T-helper 2 cell treated with Interferon-gamma antibody and Interleukin-4, amounts not matched to agents 5 μg/mL and 100 μg/mL, for 36 hours (primary cell): Measurements from ENCODE around the gene KCTD12.

Source experiments
- DNase-seq: peaks from one replicate; pipeline ENCODE4 v3.0.0; 2021; ENCODE audit warnings: low spot score
- H3K27ac Mint-ChIP-seq: one replicate; pipeline ENCODE4 v1.8.0; 2021; ENCODE audit warnings: mild to moderate bottlenecking, mixed read lengths
- H3K27me3 Mint-ChIP-seq: one replicate; pipeline ENCODE4 v1.8.0; 2021; ENCODE audit warnings: low read depth, mixed read lengths
- H3K36me3 Mint-ChIP-seq: one replicate; pipeline ENCODE4 v1.8.0; 2021; ENCODE audit warnings: low read depth, mixed read lengths
- H3K4me1 Mint-ChIP-seq: one replicate; pipeline ENCODE4 v1.8.0; 2021; ENCODE audit warnings: low read depth, mixed read lengths
- H3K4me3 Mint-ChIP-seq: one replicate; pipeline ENCODE4 v1.8.0; 2022; ENCODE audit warnings: mild to moderate bottlenecking, moderate library complexity, mixed read lengths
- H3K9me3 Mint-ChIP-seq: one replicate; pipeline ENCODE4 v1.8.0; 2021; ENCODE audit warnings: mixed read lengths

The KCTD12 gene

DNA sequence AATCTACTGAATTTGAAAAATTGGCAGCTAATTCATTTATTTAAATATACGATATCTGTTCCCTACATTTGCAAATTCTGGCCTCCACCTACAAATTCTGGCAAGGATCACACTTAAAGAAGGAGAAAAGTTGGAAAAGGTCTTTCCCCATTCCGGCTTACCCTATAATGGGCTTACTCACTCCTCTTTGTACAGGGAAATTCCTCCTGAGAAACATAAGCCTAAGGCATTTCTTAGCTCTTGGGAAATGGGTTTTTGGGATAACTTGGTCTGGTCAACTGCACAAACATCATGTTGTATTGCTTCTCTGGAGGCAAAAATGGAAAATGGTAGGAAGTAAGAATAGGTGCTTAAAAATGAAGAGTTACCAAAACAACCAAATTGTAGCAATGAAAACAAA, 25.5 kb downstream of the KCTD12 start:
- H3K4me3 Mint-ChIP-seq = no peak overlapping the region
- DNase-seq = no peak
- H3K27me3 Mint-ChIP-seq = peaks cover 17% of the 10 kb centered on the region
- no peaks in the 10 kb centered on the region for H3K36me3 Mint-ChIP-seq
- no peak overlapping the region for H3K27ac Mint-ChIP-seq
- no peaks in the 10 kb centered on the region for H3K9me3 Mint-ChIP-seq
- H3K4me1 Mint-ChIP-seq = peaks cover 2% of the 10 kb centered on the region

DNA sequence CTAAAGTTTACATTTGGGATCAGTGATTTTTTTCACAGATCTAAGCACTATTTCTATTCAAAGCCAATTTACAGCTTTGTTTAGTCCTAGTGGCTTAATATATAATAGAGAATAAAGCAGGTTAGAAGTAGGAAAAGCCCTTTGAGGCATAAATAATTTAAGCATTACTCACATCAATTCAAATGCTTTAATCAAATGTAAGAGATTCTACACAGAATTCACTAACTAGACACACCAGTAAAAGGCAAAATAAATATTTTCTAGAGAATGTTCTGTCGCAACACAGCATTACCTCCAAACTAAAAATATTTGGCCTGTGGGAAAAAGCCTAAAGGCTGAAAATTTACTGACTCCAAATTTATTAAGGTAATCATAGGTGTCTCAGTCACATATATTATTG, 31.3 kb downstream of the KCTD12 start:
- H3K27ac Mint-ChIP-seq = no peak overlapping the region
- no peak for DNase-seq
- peaks cover 4% of the 10 kb centered on the region for H3K27me3 Mint-ChIP-seq
- no peak overlapping the region for H3K4me3 Mint-ChIP-seq
- no peaks in the 10 kb centered on the region for H3K9me3 Mint-ChIP-seq
- peaks cover 2% of the 10 kb centered on the region for H3K4me1 Mint-ChIP-seq
- H3K36me3 Mint-ChIP-seq = no peaks in the 10 kb centered on the region

DNA sequence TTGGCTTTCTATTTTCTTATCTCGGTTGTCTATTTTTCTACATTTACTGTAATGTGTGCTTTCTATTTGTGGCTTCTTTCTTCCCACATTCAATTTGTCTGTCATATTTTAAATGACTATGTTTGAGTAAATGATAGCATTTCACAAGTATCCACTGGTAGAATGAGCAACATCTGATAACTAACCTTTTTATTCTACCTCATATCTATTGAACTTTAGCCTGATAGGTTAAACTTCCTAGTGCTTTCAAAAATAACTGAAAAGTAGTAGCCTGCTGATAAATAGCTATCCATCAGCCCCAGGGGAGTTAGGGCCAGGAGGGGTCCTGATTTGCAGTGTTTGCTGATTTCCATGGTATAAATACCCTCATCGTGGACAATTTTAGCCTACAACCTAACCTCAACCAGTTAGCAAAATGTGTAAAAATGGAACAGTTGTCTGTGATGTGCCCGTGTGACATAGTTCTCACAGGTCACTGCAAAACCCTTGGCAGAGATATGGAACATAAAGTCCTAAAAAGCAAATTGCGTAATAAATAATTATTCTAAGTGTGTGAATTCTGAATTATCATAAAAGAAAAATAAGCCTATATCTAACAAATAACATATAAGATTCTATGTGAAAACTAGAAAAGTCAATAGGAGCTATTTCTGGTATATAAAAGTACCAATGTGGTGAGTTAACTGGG, 32.1 kb downstream of the KCTD12 start:
- peaks cover 2% of the 10 kb centered on the region for H3K4me1 Mint-ChIP-seq
- peaks cover 4% of the 10 kb centered on the region for H3K27me3 Mint-ChIP-seq
- H3K4me3 Mint-ChIP-seq = no peak overlapping the region
- H3K36me3 Mint-ChIP-seq = no peaks in the 10 kb centered on the region
- H3K27ac Mint-ChIP-seq = no peak overlapping the region
- H3K9me3 Mint-ChIP-seq = no peaks in the 10 kb centered on the region
- DNase-seq = no peak

DNA sequence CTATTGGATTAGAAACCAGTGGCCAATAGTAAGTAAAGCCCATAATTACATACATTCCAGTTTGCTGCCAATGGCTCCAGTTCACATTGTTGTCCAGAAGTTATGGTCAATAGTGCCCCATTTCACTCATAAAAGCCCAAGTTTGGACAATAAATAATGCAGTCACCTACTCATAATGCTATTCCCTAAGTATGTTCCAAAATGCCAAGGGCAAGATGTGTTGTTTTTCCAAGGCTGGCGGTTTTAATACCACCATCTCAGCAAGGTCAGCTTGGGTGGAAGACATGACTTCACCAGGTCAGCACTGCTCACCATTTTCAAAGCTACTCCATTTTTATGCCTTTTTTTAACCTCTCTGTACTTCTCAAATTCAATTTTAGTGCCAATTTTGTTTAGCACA, 32.7 kb downstream of the KCTD12 start:
- Mint-ChIP-seq H3K4me1 (peaks cover 2% of the 10 kb centered on the region), H3K36me3 (no peaks in the 10 kb centered on the region), H3K9me3 (no peaks in the 10 kb centered on the region), H3K4me3 (no peak overlapping the region), H3K27me3 (peaks cover 4% of the 10 kb centered on the region), H3K27ac (no peak overlapping the region)
- DNase-seq = no peak

DNA sequence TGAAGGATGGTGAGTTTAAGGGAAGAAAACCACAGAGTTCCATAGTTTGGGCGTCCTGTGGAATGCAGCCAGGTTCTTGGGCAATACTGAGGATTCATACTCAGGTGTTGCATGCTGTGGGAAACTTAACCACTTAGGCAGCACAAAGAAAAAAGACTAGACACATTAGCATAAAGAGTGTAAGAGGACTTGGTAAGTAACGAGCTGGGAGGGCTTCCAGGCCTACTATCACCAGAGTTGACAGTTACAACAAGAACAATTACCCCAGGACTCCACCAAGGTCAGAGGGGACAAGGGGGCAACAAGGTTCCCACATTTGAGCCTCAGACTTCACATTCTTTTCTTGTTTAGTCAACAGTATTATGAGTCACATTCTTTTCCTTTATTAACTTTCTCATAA, 33.2 kb downstream of the KCTD12 start:
- Mint-ChIP-seq H3K9me3 (no peaks in the 10 kb centered on the region), H3K36me3 (no peaks in the 10 kb centered on the region), H3K27ac (no peak overlapping the region), H3K4me3 (no peak overlapping the region), H3K27me3 (peaks cover 4% of the 10 kb centered on the region), H3K4me1 (peaks cover 2% of the 10 kb centered on the region)
- no peak for DNase-seq

DNA sequence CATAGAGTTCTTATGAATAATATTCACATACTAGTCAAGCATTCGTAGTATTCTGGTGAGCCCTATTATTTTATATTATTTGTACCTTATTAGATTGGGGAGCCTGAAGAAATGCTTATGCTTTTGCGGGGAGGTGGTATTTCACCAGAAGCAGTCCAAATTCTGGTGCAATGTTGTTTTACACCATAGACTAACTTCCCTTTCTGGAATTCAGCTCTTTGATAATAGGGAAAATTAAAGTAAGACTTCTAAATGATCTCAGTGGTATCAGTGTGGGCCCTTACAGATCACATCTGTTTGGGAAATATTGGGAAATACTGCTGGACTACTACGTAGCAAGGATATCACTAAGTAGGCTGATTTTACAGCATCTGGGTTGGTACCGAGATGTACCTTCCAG, 34.2 kb downstream of the KCTD12 start:
- H3K4me1 Mint-ChIP-seq = peaks cover 2% of the 10 kb centered on the region
- no peaks in the 10 kb centered on the region for H3K36me3 Mint-ChIP-seq
- DNase-seq = no peak
- no peak overlapping the region for H3K4me3 Mint-ChIP-seq
- H3K27ac Mint-ChIP-seq = no peak overlapping the region
- H3K9me3 Mint-ChIP-seq = no peaks in the 10 kb centered on the region
- H3K27me3 Mint-ChIP-seq = peaks cover 5% of the 10 kb centered on the region

DNA sequence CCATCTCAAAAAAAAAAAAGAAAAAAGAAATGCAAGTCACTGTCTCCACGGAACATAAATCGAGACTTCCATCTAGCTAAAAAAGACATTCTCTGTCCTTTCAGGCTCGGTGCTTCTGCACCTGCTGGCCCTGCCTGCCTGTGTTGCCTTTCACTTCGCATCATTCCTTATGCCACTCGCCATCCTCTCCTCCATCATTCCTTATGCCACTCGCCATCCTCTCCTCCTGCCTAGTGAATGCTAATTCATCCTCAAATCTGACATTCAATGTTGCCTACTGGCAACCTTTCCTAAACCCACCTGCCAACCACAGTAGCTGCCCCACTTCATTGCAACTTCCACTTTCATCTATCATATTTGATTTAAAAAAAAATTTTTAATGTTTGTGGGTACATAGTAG, 36.7 kb downstream of the KCTD12 start:
- Mint-ChIP-seq H3K4me1 (no peaks in the 10 kb centered on the region), H3K27ac (no peak overlapping the region)
- DNase-seq = no peak

DNA sequence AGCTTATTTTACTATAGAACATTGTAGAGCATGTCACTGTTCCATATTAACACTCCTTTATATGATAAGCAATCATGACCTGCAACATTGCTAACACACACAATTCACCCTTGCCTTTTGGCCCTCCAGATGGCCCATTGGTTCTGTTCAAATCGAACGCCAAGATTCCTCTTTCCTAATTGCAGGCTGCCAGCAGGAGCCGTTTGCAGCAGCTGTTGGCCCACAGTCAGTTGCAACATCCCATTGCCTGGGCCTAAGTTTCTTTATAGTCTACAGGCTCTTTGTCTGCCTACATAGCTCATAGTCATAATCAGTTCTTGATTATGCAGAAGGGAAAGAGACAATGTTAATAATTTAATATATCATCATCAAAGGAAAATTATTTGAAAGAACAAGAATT, 37.6 kb downstream of the KCTD12 start:
- no peak overlapping the region for H3K4me3 Mint-ChIP-seq
- peaks cover 5% of the 10 kb centered on the region for H3K27me3 Mint-ChIP-seq
- no peaks in the 10 kb centered on the region for H3K9me3 Mint-ChIP-seq
- no peaks in the 10 kb centered on the region for H3K4me1 Mint-ChIP-seq
- no peak overlapping the region for H3K27ac Mint-ChIP-seq
- H3K36me3 Mint-ChIP-seq = no peaks in the 10 kb centered on the region
- DNase-seq = no peak

More for the DNA sequence above, 36.7 kb downstream of the KCTD12 start:
- Mint-ChIP-seq H3K9me3 (no peaks in the 10 kb centered on the region), H3K27me3 (peaks cover 8% of the 10 kb centered on the region), H3K36me3 (no peaks in the 10 kb centered on the region), H3K4me3 (no peak overlapping the region)

DNA sequence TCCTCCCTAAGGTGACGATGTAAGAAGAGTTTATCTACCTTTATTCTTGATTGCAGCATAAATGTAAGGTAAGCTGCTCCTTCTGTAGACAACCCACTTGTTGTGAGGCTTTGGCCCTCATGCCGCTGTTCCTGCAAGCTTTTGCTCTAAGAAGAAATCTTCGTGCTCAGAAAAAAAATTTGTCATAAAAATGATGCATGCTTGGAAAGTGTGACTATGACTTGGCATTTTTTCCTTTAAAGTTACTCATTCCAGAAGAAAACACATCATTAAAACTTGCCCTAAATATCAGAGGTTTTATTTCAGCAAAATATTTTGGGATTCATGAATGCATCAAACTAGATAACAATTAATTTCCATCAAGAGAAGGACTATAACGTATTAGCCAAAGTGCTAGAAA, 39.8 kb downstream of the KCTD12 start:
- no peak overlapping the region for H3K27ac Mint-ChIP-seq
- H3K9me3 Mint-ChIP-seq = no peaks in the 10 kb centered on the region
- H3K36me3 Mint-ChIP-seq = no peaks in the 10 kb centered on the region
- DNase-seq = no peak
- H3K4me1 Mint-ChIP-seq = no peaks in the 10 kb centered on the region
- H3K27me3 Mint-ChIP-seq = peaks cover 10% of the 10 kb centered on the region
- H3K4me3 Mint-ChIP-seq = no peak overlapping the region

DNA sequence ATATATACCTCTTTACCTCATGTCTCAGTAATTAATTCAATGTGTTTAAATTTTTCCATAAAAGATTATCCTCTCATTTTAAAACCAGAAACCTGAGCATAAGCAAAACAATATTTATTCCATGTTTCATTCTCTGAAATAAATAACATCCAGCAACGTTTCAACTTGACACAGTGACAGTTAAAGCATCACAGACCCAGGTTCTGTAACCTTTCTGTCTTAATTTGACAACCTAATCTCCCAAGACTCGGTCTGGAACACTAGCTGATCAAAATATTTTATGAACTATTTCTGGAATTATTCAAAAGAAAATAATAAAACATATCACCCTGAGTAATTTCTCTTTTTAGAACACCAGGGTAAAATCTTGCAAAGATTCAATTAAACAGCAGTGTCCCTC, 40.3 kb downstream of the KCTD12 start:
- H3K9me3 Mint-ChIP-seq = no peaks in the 10 kb centered on the region
- H3K4me3 Mint-ChIP-seq = no peak overlapping the region
- DNase-seq = no peak
- peaks cover 10% of the 10 kb centered on the region for H3K27me3 Mint-ChIP-seq
- H3K36me3 Mint-ChIP-seq = no peaks in the 10 kb centered on the region
- no peak overlapping the region for H3K27ac Mint-ChIP-seq
- no peaks in the 10 kb centered on the region for H3K4me1 Mint-ChIP-seq

DNA sequence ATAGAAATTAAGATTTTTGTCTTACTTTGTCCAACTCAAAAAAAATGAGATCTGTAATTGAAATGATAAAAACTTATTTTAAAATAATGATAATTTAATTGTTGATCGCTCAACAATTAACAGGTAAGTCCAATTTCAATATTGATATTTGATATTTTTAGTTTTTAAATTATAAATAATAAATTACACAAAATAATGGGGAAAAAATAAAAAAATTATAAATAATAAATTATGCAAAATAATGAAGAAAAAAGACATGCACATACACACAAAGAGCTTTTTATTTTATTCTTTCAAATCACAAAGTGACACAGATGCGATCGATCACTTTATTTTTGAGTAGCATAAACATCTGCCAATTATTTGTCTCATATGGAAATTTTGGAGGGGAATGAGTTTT, 40.8 kb downstream of the KCTD12 start:
- H3K27me3 Mint-ChIP-seq = peaks cover 10% of the 10 kb centered on the region
- no peak for DNase-seq
- no peak overlapping the region for H3K4me3 Mint-ChIP-seq
- no peak overlapping the region for H3K27ac Mint-ChIP-seq
- no peaks in the 10 kb centered on the region for H3K36me3 Mint-ChIP-seq
- no peaks in the 10 kb centered on the region for H3K4me1 Mint-ChIP-seq
- no peaks in the 10 kb centered on the region for H3K9me3 Mint-ChIP-seq

DNA sequence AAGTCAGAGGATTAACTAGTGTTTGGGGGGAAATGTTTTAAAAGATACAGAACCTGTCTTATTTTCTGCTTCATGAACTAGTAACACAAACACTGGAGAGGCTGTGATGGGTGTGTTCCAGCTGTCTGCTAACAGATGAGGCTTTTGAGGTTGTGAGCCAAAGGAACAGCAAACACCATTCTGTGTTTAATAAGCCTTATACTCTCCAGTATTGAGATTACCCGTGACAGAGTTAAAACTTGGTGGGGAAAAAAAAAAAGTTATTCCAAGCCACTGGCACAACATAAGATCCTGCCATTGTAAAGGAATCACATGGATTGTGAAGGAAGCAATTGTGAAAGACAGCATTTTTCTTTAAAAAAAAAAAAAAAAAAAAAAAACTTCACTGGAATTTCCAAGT, 48.4 kb downstream of the KCTD12 start:
- H3K4me3 Mint-ChIP-seq = no peak overlapping the region
- H3K36me3 Mint-ChIP-seq = no peaks in the 10 kb centered on the region
- H3K9me3 Mint-ChIP-seq = no peaks in the 10 kb centered on the region
- no peak for DNase-seq
- H3K4me1 Mint-ChIP-seq = no peaks in the 10 kb centered on the region
- no peak overlapping the region for H3K27ac Mint-ChIP-seq
- peaks cover 9% of the 10 kb centered on the region for H3K27me3 Mint-ChIP-seq

DNA sequence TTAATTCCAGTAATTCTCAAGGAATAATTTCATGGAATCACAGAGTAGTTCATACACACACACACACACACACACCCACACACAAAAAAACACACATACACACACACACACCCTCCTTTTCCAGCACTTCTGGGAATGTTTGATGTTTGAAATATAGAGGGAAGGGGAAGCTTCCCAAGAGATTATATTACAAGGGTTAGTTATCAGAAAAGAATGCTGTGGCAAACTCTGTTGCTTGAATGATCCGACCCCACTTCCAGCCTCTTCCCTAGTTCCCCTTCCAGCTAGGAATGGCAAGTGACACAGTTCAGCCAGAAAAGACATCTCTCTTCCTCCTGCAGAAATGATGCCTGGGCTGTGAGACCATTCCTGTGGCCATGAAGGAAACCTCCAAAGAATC, 49.9 kb downstream of the KCTD12 start:
- Mint-ChIP-seq H3K9me3 (no peaks in the 10 kb centered on the region), H3K27ac (no peak overlapping the region), H3K36me3 (no peaks in the 10 kb centered on the region), H3K4me3 (no peak overlapping the region), H3K4me1 (no peaks in the 10 kb centered on the region), H3K27me3 (peaks cover 3% of the 10 kb centered on the region)
- DNase-seq = no peak

DNA sequence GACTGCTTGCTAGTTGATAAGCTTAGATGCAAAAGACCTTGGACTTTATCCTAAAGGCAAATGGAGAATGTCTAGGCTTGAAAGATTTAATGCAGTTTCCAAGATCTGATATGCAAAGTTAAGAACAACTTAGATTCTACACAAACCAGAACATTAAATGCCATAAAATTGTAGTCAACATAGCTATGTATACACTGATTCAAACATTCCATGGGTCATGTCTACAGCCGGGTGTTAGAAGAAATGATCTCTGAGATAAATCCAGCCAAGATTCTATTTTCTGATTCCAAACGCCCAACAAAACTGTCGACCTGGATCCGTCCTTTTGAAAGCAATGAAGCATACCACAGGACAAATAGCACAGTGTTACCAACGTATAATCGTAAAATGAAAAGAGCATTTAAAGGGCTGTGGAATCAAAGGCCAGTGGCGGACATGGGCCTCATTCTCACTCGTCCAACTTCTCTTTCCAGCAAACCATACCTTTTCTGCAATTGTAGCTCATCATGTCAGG, 52.7 kb downstream of the KCTD12 start:
- DNase-seq = no peak
- Mint-ChIP-seq H3K4me1 (peaks cover 2% of the 10 kb centered on the region), H3K27me3 (peaks cover 3% of the 10 kb centered on the region), H3K36me3 (no peaks in the 10 kb centered on the region), H3K4me3 (no peak overlapping the region), H3K9me3 (no peaks in the 10 kb centered on the region), H3K27ac (no peak overlapping the region)
